Parathyroid adenoma (tissue), 2 donors: ENCODE results near the gene AFG1L.

Experiments used
- H2AFZ ChIP-seq: fragments of 300-600 bp; sonication (generic); one replicate; pipeline ENCODE4 v1.7.0; 2017; ENCODE audit warnings: antibody characterized with exemption, mild to moderate bottlenecking
- H3K27ac ChIP-seq: fragments of 300-600 bp; sonication (generic); one replicate; pipeline ENCODE4 v1.7.0; 2017
- H3K27me3 ChIP-seq: fragments of 300-600 bp; sonication (generic); one replicate; pipeline ENCODE4 v1.7.0; 2017; ENCODE audit warnings: low read length; ENCODE audit not compliant: control insufficient read depth, insufficient read depth
- H3K36me3 ChIP-seq: fragments of 300-600 bp; sonication (generic); one replicate; pipeline ENCODE4 v1.7.0; 2017; ENCODE audit warnings: low read length; ENCODE audit not compliant: control insufficient read depth, insufficient read depth
- H3K4me1 ChIP-seq: fragments of 300-600 bp; sonication (generic); one replicate; pipeline ENCODE4 v1.7.0; 2017; ENCODE audit warnings: control low read depth
- H3K4me2 ChIP-seq: fragments of 300-600 bp; sonication (generic); one replicate; pipeline ENCODE4 v1.7.0; 2017; ENCODE audit warnings: low read length
- H3K4me3 ChIP-seq: fragments of 300-600 bp; sonication (generic); one replicate; pipeline ENCODE4 v1.7.0; 2017; ENCODE audit warnings: low read depth, low read length
- H3K79me2 ChIP-seq: fragments of 300-600 bp; sonication (generic); one replicate; pipeline ENCODE4 v1.7.0; 2017; ENCODE audit warnings: control low read depth
- H3K9ac ChIP-seq: fragments of 300-600 bp; sonication (generic); one replicate; pipeline ENCODE4 v1.7.0; 2017; ENCODE audit warnings: mild to moderate bottlenecking
- H3K9me3 ChIP-seq: fragments of 300-600 bp; sonication (generic); one replicate; pipeline ENCODE4 v1.7.0; 2017; ENCODE audit warnings: low read length; ENCODE audit not compliant: control insufficient read depth
- CTCF ChIP-seq: fragments of 300-600 bp; sonication (generic); IDR thresholded peaks from one replicate; pipeline ENCODE4 v1.7.0; 2017; ENCODE audit warnings: antibody characterized with exemption, mild to moderate bottlenecking
- donor health status: primary hyperparathyroidism.

AFG1L gene

GRCh38 chr6:108565091-108565766 is 270.4 kb downstream of the AFG1L start:
- no peaks in the 10 kb centered on the region for H3K36me3 ChIP-seq
- no peak overlapping the region for H2AFZ ChIP-seq
- no peak for TF ChIP-seq CTCF
- peak overlapping the region; percentile 46 for H3K27ac ChIP-seq
- H3K4me3 ChIP-seq = peak overlapping the region; percentile 10
- H3K9ac ChIP-seq = no peak overlapping the region
- peak overlapping the region; percentile 33 for H3K4me2 ChIP-seq
- H3K4me1 ChIP-seq = peaks cover 29% of the 10 kb centered on the region
- H3K79me2 ChIP-seq = peaks cover 57% of the 10 kb centered on the region
- H3K27me3 ChIP-seq = no peaks in the 10 kb centered on the region
- H3K9me3 ChIP-seq = no peaks in the 10 kb centered on the region

GRCh38 chr6:108565893-108566292 is 271.0 kb downstream of the AFG1L start:
- H3K9ac ChIP-seq = no peak overlapping the region
- peaks cover 29% of the 10 kb centered on the region for H3K4me1 ChIP-seq
- no peaks in the 10 kb centered on the region for H3K27me3 ChIP-seq

GRCh38 chr6:108566406-108566805 is 271.6 kb downstream of the AFG1L start:
- Histone ChIP-seq H3K4me1 (peaks cover 29% of the 10 kb centered on the region), H3K36me3 (no peaks in the 10 kb centered on the region), H3K27ac (peak overlapping the region; percentile 46), H3K4me3 (no peak overlapping the region), H3K4me2 (no peak overlapping the region), H3K9ac (no peak overlapping the region), H3K9me3 (no peaks in the 10 kb centered on the region), H3K79me2 (peaks cover 68% of the 10 kb centered on the region), H2AFZ (no peak overlapping the region), H3K27me3 (no peaks in the 10 kb centered on the region)
- no peak for TF ChIP-seq CTCF

More at GRCh38 chr6:108565893-108566292, 271.0 kb downstream of the AFG1L start:
- Histone ChIP-seq H3K4me2 (peak overlapping the region; percentile 33), H3K9me3 (no peaks in the 10 kb centered on the region), H3K4me3 (no peak overlapping the region), H3K27ac (peak overlapping the region; percentile 46), H2AFZ (no peak overlapping the region), H3K36me3 (no peaks in the 10 kb centered on the region), H3K79me2 (peaks cover 63% of the 10 kb centered on the region)
- no peak for TF ChIP-seq CTCF

- H3K4me1 ChIP-seq = peaks cover 26% of the 10 kb centered on the region
- H3K79me2 ChIP-seq = peaks cover 63% of the 10 kb centered on the region
- H3K36me3 ChIP-seq = no peaks in the 10 kb centered on the region
- no peak overlapping the region for H3K27ac ChIP-seq
- H3K9ac ChIP-seq = no peak overlapping the region
- no peaks in the 10 kb centered on the region for H3K9me3 ChIP-seq
- no peak overlapping the region for H3K4me2 ChIP-seq
- no peak overlapping the region for H2AFZ ChIP-seq
- no peak overlapping the region for H3K4me3 ChIP-seq
- no peak for TF ChIP-seq CTCF
- H3K27me3 ChIP-seq = no peaks in the 10 kb centered on the region
Observed at GRCh38 chr6:108568101-108568500, 273.2 kb downstream of the AFG1L start.
